Activated CD4-positive, alpha-beta T cell treated with anti-CD3 and anti-CD28 coated beads, Interleukin-10, Interleukin-2, amounts not matched to agents 100 ng/mL and 50 ng/mL, durations not matched to agents 16 hours and 8 hours (primary cell): ENCODE results near the gene UBA7.
"Not testable (repeated sequence)": the region's sequence is repeated elsewhere in the genome, so short reads cannot be mapped to it uniquely, and the experiment has no call there.

Experiments used
- DNase-seq: peaks from one replicate; pipeline ENCODE4 v3.0.0-alpha.2; 2020

Gene UBA7, protein sequence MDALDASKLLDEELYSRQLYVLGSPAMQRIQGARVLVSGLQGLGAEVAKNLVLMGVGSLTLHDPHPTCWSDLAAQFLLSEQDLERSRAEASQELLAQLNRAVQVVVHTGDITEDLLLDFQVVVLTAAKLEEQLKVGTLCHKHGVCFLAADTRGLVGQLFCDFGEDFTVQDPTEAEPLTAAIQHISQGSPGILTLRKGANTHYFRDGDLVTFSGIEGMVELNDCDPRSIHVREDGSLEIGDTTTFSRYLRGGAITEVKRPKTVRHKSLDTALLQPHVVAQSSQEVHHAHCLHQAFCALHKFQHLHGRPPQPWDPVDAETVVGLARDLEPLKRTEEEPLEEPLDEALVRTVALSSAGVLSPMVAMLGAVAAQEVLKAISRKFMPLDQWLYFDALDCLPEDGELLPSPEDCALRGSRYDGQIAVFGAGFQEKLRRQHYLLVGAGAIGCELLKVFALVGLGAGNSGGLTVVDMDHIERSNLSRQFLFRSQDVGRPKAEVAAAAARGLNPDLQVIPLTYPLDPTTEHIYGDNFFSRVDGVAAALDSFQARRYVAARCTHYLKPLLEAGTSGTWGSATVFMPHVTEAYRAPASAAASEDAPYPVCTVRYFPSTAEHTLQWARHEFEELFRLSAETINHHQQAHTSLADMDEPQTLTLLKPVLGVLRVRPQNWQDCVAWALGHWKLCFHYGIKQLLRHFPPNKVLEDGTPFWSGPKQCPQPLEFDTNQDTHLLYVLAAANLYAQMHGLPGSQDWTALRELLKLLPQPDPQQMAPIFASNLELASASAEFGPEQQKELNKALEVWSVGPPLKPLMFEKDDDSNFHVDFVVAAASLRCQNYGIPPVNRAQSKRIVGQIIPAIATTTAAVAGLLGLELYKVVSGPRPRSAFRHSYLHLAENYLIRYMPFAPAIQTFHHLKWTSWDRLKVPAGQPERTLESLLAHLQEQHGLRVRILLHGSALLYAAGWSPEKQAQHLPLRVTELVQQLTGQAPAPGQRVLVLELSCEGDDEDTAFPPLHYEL

GRCh38 chr3:49813497-49814174 lies at the start of gene UBA7:
UBA7 (minus strand) TSS chr3:49813953; CDS start chr3:49813787, 166 bp downstream.
- DNase-seq: peak; percentile 40

DNA sequence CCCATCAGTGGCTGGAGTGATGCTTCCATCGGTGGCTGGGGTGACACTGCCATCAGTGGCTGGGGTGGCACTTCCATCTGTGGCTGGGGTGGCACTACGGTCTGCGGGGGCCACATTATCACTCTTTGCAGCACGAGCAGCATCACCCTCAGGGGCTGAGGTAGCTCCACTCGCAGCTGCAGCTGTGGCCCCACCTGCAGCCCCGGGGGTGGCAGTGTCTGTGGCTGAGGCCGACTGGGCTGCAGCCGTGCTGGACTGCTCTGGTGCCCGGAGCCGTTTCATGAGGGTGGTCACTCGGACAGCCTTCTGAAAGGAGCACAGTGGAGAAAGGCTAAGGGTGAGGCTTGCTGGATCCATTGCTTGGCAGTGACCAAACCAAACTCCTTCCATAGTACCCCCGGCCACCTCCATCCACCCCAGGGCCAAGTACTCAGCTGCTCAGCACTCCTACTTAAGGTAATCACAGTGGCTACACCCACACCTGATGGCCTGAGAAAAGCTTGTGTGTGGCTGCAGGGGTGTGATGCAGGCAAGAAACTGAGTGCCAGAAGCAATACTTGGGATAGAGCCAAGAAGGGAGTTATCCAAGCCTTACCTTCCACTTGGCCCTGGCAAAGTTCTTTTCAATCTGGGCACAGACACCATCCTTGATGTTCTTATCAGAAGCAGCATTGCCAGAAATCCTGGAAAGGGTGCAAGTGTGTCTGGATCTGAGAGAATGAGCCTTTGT lies 46.0 kb upstream of the UBA7 start:
- no peak for DNase-seq

DNA sequence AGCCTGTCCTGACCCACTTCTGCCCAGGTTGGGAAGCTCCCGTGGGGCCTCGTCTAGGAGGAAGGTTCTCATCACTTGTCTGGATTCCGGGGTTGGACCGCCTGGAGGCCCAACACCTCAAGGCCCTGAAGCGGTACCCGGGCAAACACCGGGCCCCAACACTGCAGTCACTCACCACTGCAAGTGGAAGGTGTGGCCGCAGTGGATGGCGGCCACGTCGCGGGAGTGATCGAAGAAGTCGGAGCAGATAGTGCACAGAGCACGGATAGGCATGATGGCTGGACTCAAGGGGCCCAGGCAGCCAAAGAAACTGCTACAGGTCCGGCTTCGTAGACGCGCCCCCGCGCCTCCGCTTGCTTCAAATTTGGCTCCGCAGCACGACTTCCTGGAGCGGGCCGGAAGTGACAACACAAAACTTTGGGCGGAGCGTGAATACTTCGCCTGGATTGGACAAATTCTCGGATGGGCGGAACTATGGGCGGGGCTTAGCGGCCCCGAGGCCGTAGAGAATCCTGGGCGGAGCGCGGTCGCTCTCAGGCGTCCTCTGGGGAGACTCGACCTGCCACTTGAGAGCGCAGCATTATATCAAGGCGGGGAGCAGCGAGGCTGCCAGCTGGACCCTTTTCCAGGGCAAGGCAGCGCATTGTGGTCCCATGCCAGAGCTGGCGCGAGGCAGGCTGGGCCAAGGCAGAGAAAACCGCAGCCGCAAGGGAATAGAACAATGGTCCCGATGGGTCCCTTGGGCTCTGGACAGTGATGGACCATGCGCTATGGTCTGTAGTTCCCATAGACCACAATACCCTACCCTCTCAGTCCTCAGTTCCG lies 42.6 kb upstream of the UBA7 start, which contains the start of gene TRAIP:
Gene TRAIP, minus strand, starts transcription at position 384 of the 825 bp plus-strand sequence. Its CDS starts 111 bp downstream, at position 273.
- peak; percentile 97 for DNase-seq

- no peak for DNase-seq
Measured at GRCh38 chr3:49855662-49856061, 41.9 kb upstream of the UBA7 start.

- DNase-seq: no peak
Measured at GRCh38 chr3:49845694-49846093, 31.9 kb upstream of the UBA7 start.

GRCh38 chr3:49844464-49845183 lies 30.9 kb upstream of the UBA7 start:
- DNase-seq: no peak

- no peak for DNase-seq
Measured at GRCh38 chr3:49842843-49843517, 29.2 kb upstream of the UBA7 start.

GRCh38 chr3:49841806-49842205 lies 28.1 kb upstream of the UBA7 start:
- no peak for DNase-seq

DNA sequence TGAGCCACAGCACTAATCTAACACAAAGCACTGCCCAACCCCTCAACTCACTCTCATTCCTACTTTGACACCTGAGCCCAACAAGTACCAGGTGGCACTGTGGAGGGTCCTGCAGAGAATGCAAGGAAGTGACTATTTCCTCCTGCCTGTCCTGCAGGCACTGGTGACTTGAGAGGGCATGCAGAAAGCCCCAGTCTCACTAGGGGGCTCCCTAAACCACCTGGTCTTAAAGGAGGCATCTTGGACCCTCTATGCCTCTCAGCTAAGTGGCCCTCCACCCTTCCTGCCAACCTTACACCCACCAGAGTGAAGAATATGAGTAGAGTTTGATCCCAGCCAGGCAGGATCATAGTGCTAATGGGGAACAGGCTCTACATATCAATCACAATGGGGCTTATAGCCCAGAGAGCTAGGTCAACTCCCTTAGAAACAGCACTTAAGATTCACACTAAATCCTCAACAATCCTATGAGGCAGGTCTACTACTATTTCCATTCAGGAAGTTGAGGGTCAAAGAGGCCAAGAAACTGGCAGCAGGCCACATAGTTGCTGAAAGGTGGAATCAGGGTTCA lies 27.5 kb upstream of the UBA7 start:
- DNase-seq: peak; percentile 19

GRCh38 chr3:49840388-49840787 lies 26.6 kb upstream of the UBA7 start:
- DNase-seq: no peak

DNA sequence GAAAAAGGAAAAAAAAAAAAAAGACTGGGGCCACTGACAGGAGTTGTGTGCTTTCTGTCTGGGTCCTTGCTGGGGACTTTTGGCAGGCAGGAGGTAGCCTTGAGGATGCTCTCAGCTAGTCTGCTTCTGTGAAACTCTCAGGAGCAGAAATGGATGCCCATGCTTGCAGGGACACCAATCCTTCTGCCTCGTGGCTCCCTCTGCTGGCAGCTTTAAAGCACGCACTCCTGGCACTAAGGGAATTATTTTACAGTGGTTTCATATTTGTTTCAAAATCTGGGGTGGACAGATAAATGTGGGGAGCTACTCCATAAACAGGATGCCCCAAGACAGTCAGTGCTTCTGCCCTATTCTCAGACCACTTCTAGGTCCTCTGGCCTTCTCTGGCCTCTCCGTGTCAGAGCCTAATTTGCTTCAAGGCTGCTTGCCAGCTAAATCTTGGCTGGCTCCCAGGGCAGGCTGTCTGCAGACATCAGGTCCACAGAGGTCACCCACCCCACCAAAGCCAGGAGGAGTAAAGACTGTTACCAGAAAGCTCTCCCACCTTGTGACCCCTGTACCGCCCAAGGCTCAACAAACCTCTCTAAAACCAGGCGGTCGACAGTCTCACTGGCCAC lies 25.5 kb upstream of the UBA7 start:
- peak; percentile 82 for DNase-seq

GRCh38 chr3:49831341-49831740 lies 17.6 kb upstream of the UBA7 start:
- no peak for DNase-seq

- DNase-seq: no peak
Measured at GRCh38 chr3:49826016-49826415, 12.3 kb upstream of the UBA7 start.

DNA sequence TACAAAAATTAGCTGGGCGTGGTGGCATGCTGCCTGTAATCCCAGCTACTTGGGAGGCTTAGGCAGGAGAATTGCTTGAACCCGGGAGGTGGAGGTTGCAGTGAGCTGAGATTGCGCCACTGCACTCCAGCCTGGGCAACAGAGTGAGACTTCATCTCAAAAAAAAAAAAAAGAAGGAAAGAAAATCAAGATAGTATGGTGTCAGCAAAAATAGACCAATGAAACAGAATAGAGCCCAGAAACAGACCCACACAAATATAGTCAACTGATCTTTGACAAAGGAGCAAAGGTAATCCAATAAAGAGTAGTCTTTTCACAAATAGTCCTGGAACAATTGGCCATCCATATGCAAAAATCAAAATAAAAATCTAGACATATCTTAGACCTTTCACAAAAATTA lies 9.4 kb upstream of the UBA7 start:
- DNase-seq: not testable (repeated sequence)

DNA sequence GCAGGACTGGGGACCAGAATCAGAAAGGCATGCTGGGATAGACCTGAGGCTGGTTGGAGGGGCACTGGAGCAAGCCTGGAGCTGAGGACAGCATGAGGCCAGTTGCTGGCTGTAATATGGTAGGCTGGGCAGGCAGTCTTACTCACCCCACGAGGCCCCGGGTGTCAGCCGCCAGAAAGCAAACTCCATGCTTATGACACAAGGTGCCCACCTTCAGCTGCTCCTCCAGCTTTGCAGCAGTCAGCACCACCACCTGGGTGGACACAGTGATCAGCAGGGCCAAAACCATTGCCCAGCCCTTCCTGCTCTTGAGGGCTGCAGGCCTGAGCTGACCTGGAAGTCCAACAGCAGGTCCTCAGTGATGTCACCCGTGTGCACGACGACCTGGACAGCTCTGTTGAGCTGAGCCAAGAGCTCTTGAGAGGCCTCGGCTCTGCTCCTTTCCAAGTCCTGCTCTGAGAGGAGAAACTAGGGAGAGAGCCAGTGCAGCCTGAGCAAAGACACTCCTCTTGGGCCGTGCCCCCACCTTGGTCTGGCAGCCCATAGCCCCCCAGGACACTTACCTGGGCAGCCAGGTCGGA lies 747 bp downstream of the UBA7 start:
- DNase-seq: no peak

GRCh38 chr3:49807431-49808114 lies 6.2 kb downstream of the UBA7 start:
- DNase-seq: no peak

GRCh38 chr3:49806850-49807249 lies 6.9 kb downstream of the UBA7 start:
- DNase-seq: no peak
